Neural cell (in vitro differentiated cells): Measurements from ENCODE around the gene IDH3A. TPM values are rescaled to one million over a fixed set of nuclear protein-coding genes. Genes with fewer than 3 reads are reported as not detected.

Experiments used
- H2AFZ ChIP-seq: fragments of 200-600, 300-800 bp; sonication (generic), shearing (Covaris generic); 2 replicates; pipeline ENCODE4 v1.6.0; 2014; ENCODE audit warnings: low read depth, mild to moderate bottlenecking, antibody characterized with exemption, low read length, moderate library complexity
- H3F3A ChIP-seq: fragments of 200-600 bp; shearing (Covaris generic); 2 replicates; pipeline ENCODE4 v1.6.1; 2016; ENCODE audit warnings: mild to moderate bottlenecking, moderate library complexity, mixed read lengths, antibody characterized with exemption, low read length; ENCODE audit not compliant: insufficient read depth, poor library complexity, severe bottlenecking
- H3K27ac ChIP-seq: fragments of 200-600, 300-800 bp; sonication (generic), shearing (Covaris generic); 2 replicates; pipeline ENCODE4 v1.5.1; 2014; ENCODE audit warnings: mild to moderate bottlenecking, low read length, moderate library complexity
- H3K27me3 ChIP-seq: fragments of 300-800, 200-600 bp; sonication (generic), shearing (Covaris generic); 2 replicates; pipeline ENCODE4 v1.6.0; 2014; ENCODE audit warnings: mild to moderate bottlenecking, low read depth, low read length, moderate library complexity; ENCODE audit not compliant: insufficient read depth
- H3K36me3 ChIP-seq: fragments of 300-800, 200-600 bp; sonication (generic), shearing (Covaris generic); 2 replicates; pipeline ENCODE4 v1.5.1; 2014; ENCODE audit warnings: mild to moderate bottlenecking, antibody characterized with exemption, low read length, moderate library complexity; ENCODE audit not compliant: insufficient read depth
- H3K4me2 ChIP-seq: fragments of 300-800, 200-600 bp; sonication (generic), shearing (Covaris generic); 2 replicates; pipeline ENCODE4 v1.6.0; 2014; ENCODE audit warnings: mild to moderate bottlenecking, low read length
- H3K4me3 ChIP-seq: fragments of 300-800, 200-600 bp; sonication (generic), shearing (Covaris generic); 2 replicates; pipeline ENCODE4 v1.5.1; 2014; ENCODE audit warnings: mild to moderate bottlenecking, low read length, moderate library complexity
- H3K79me2 ChIP-seq: fragments of 200-600 bp; shearing (Covaris generic); replicated peaks from 2 replicates; pipeline ENCODE4 v1.6.0; 2014; ENCODE audit warnings: mild to moderate bottlenecking, low read length, moderate library complexity; ENCODE audit not compliant: insufficient read depth
- H3K9ac ChIP-seq: fragments of 300-800, 200-600 bp; sonication (generic), shearing (Covaris generic); 2 replicates; pipeline ENCODE4 v1.6.1; 2016; ENCODE audit warnings: mild to moderate bottlenecking, low read length, mixed read lengths
- H3K9me2 ChIP-seq: fragments of 200-600 bp; shearing (Covaris generic); 2 replicates; pipeline ENCODE4 v1.6.1; 2016; ENCODE audit warnings: mild to moderate bottlenecking, low read length, mixed read lengths; ENCODE audit not compliant: insufficient read depth
- H3K9me3 ChIP-seq: fragments of 200-600, 300-800 bp; sonication (generic), shearing (Covaris generic); 2 replicates; pipeline ENCODE4 v1.6.1; 2016; ENCODE audit warnings: mild to moderate bottlenecking, mixed run types, low read length, moderate library complexity, mixed read lengths
- H4K20me1 ChIP-seq: fragments of 200-600 bp; shearing (Covaris generic); 2 replicates; pipeline ENCODE4 v1.6.1; 2016; ENCODE audit warnings: mild to moderate bottlenecking, mixed run types; ENCODE audit not compliant: insufficient read depth
- EP300 ChIP-seq: fragments of 450-650 bp; conservative IDR thresholded peaks from 2 replicates; pipeline ENCODE4 v1.6.1; 2014; ENCODE audit warnings: antibody characterized with exemption, mild to moderate bottlenecking, moderate library complexity; ENCODE audit not compliant: poor library complexity, severe bottlenecking
- EZH2 ChIP-seq: fragments of 200-600, 300-800 bp; shearing (Covaris generic), sonication (generic); IDR thresholded peaks from 2 replicates; pipeline ENCODE4 v1.6.1; 2014; ENCODE audit warnings: antibody characterized with exemption, low read length, borderline replicate concordance, mild to moderate bottlenecking; ENCODE audit not compliant: insufficient read depth, poor library complexity, severe bottlenecking
- MXI1 ChIP-seq: fragments of 450-650 bp; conservative IDR thresholded peaks from 2 replicates; pipeline ENCODE4 v1.6.1; 2014; ENCODE audit warnings: antibody characterized with exemption, mild to moderate bottlenecking; ENCODE audit not compliant: poor library complexity, severe bottlenecking
- RAD21 ChIP-seq: fragments of 450-650 bp; conservative IDR thresholded peaks from 2 replicates; pipeline ENCODE4 v1.6.1; 2014; ENCODE audit warnings: antibody characterized with exemption, mild to moderate bottlenecking, moderate library complexity
- SMC3 ChIP-seq: fragments of 450-650 bp; conservative IDR thresholded peaks from 2 replicates; pipeline ENCODE4 v1.6.1; 2014; ENCODE audit warnings: antibody characterized with exemption, mild to moderate bottlenecking, moderate library complexity; ENCODE audit not compliant: poor library complexity
- TAF1 ChIP-seq: IDR thresholded peaks from 2 replicates; pipeline ENCODE4 v1.6.1; 2012; ENCODE audit warnings: low read depth
- polyA plus RNA-seq: library from polyadenylated mRNA; depleted of rRNA; stranded (reverse); fragments of >200 nt; gene quantifications from 2 replicates; pipeline ENCODE4 v1.2.3, GENCODE V29; 2014
- TF ChIP-seq, protein P1 (sequence below): IDR thresholded peaks from 2 replicates; pipeline ENCODE4 v1.6.1; 2012; ENCODE audit warnings: borderline replicate concordance
- TF ChIP-seq, protein P2 (sequence below): fragments of 450-650 bp; IDR thresholded peaks from 2 replicates; pipeline ENCODE4 v1.5.1; 2014; ENCODE audit warnings: antibody characterized with exemption, mild to moderate bottlenecking, moderate library complexity; ENCODE audit not compliant: poor library complexity, severe bottlenecking

Gene IDH3A
- polyA plus RNA-seq, 1 donor from 2014 or later: 90.7 TPM

DNA sequence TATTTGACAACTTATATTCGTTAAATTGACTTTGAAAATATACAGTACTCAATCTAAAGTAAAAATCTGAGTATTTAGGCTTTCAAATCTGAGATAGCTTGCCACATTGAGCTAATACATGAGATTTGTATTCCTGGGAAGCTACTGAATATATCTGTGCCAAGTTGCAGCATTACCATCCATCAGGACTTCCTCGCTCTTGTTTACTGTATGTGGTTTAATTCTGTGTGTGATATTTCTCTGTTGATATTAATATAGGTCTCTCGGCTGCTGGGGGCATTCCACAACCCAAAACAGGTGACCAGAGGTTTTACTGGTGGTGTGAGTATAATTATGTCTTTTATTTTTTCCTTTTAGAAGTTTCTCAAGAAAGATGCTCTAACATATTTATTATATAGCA, 5.8 kb downstream of the IDH3A start:
- Histone ChIP-seq H2AFZ (no peak overlapping the region), H4K20me1 (no peaks in the 10 kb centered on the region), H3K36me3 (peaks cover 11% of the 10 kb centered on the region), H3K4me3 (no peak overlapping the region), H3K27ac (no peak overlapping the region), H3K27me3 (no peaks in the 10 kb centered on the region), H3K79me2 (peaks cover 15% of the 10 kb centered on the region), H3K4me2 (no peak overlapping the region), H3K9ac (no peak overlapping the region), H3K9me2 (no peaks in the 10 kb centered on the region), H3F3A (no peaks in the 10 kb centered on the region), H3K9me3 (no peaks in the 10 kb centered on the region)
- TF ChIP-seq EP300: no peak
- no peak for TF ChIP-seq SMC3
- TF ChIP-seq, protein P1, sequence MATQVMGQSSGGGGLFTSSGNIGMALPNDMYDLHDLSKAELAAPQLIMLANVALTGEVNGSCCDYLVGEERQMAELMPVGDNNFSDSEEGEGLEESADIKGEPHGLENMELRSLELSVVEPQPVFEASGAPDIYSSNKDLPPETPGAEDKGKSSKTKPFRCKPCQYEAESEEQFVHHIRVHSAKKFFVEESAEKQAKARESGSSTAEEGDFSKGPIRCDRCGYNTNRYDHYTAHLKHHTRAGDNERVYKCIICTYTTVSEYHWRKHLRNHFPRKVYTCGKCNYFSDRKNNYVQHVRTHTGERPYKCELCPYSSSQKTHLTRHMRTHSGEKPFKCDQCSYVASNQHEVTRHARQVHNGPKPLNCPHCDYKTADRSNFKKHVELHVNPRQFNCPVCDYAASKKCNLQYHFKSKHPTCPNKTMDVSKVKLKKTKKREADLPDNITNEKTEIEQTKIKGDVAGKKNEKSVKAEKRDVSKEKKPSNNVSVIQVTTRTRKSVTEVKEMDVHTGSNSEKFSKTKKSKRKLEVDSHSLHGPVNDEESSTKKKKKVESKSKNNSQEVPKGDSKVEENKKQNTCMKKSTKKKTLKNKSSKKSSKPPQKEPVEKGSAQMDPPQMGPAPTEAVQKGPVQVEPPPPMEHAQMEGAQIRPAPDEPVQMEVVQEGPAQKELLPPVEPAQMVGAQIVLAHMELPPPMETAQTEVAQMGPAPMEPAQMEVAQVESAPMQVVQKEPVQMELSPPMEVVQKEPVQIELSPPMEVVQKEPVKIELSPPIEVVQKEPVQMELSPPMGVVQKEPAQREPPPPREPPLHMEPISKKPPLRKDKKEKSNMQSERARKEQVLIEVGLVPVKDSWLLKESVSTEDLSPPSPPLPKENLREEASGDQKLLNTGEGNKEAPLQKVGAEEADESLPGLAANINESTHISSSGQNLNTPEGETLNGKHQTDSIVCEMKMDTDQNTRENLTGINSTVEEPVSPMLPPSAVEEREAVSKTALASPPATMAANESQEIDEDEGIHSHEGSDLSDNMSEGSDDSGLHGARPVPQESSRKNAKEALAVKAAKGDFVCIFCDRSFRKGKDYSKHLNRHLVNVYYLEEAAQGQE: no peak
- TF ChIP-seq, protein P2, sequence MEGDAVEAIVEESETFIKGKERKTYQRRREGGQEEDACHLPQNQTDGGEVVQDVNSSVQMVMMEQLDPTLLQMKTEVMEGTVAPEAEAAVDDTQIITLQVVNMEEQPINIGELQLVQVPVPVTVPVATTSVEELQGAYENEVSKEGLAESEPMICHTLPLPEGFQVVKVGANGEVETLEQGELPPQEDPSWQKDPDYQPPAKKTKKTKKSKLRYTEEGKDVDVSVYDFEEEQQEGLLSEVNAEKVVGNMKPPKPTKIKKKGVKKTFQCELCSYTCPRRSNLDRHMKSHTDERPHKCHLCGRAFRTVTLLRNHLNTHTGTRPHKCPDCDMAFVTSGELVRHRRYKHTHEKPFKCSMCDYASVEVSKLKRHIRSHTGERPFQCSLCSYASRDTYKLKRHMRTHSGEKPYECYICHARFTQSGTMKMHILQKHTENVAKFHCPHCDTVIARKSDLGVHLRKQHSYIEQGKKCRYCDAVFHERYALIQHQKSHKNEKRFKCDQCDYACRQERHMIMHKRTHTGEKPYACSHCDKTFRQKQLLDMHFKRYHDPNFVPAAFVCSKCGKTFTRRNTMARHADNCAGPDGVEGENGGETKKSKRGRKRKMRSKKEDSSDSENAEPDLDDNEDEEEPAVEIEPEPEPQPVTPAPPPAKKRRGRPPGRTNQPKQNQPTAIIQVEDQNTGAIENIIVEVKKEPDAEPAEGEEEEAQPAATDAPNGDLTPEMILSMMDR: no peak
- no peak for TF ChIP-seq TAF1
- TF ChIP-seq MXI1: no peak
- no peak for TF ChIP-seq EZH2

DNA sequence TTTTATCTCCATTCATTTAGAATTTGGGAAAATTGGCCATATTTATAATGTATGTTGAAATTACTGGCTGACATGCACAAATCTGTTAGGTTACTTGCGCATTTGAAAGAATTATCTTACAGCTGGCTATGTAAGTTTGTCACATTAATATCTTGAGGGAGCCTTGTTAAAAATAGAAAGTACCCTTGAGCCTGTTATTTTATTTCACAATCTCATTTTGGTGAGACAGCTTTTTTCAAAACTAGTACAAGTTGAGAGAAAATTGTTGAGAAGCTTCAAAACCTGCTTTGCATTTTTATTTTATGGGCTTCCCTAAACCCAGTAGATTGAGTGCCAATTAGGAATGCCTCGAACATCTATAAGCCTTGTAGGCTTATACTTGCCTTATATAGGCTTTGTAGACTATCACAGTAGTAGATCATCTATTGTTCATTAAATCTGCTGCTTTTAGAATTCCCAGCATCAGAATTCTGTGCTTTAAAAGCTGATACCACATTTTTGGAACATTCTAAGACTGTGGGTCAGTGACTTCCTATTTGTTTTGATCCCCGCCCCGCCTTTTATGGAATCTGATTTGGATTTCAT, 6.3 kb downstream of the IDH3A start:
- Histone ChIP-seq H4K20me1 (no peaks in the 10 kb centered on the region), H3K36me3 (peaks cover 11% of the 10 kb centered on the region), H3K4me3 (no peak overlapping the region), H2AFZ (no peak overlapping the region), H3K9me2 (no peaks in the 10 kb centered on the region), H3K79me2 (peaks cover 15% of the 10 kb centered on the region), H3K4me2 (no peak overlapping the region), H3F3A (no peaks in the 10 kb centered on the region), H3K9ac (no peak overlapping the region), H3K27me3 (no peaks in the 10 kb centered on the region), H3K9me3 (no peaks in the 10 kb centered on the region), H3K27ac (no peak overlapping the region)
- TF ChIP-seq EP300 (no peak), SMC3 (no peak), RAD21 (no peak)
- TF ChIP-seq, protein P1: no peak
